Measurements from ENCODE around the gene LCT. TPM values are rescaled to one million over a fixed set of nuclear protein-coding genes. Genes with fewer than 3 reads are reported as not detected.

LCT gene
- total RNA-seq, 2 donors from 2014 or later, result 0.11 to 0.27 TPM

DNA sequence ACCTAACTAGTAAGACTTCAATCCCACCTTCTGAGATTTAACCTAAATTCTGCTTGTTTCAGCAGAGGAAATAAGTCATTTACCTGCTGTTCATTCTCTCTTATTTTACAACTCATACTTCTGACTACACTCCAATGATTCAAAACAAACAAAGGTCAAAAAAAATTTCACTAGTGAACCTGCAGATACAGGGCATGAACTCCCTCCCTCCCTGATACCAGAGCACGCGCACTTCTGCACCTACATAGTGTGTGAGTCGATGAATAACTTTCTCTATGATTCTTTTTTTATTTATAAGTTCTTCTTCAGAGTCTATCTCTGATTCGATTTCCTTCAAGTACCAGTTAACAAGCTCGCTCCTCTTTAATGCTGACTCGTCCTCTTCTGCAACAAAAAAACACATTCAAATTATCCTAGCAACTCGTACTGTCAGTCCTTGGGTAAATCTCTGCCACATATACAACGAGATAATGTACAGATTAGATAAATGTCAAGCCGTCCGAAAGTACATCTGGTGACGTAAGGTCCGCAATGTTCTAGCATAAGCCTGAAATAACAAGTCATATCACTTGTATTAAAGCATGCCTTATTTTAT, 7.4 kb upstream of the LCT start:
- no peaks in the 10 kb centered on the region for H3K9me3 Mint-ChIP-seq
- ATAC-seq (peak in 1 of 2 donors; percentile 51), DNase-seq (ENCODE audit: low spot score in 2 of 2) (no peak)
- peak overlapping the region in 1 of 2 donors; percentile 61 for H3K27ac Mint-ChIP-seq
- H3K36me3 Mint-ChIP-seq, result peaks cover 33 to 49% of the 10 kb centered on the region in 2 donors

DNA sequence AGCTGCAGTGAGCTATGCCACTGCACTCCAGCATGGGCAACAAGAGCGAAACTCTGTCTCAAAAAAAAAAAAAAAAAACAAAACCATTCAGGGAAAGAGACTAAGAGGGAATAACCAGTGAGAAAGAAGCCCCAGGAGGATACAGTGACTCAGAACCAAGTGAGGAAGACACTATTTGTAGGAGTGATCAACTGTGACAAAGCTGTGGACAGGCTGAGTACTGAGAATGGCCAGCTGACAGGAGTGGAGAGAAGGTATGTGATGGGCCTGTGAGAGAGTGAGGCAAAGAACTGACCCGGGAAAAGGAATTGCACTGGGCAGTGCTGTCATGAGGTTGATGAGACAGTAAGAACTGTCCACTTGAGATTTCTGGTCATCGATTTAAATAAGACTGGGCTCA, 6.7 kb upstream of the LCT start:
- Mint-ChIP-seq H3K9me3 (no peaks in the 10 kb centered on the region), H3K27ac (peak overlapping the region in 1 of 2 donors; percentile 61), H3K36me3 (peaks cover 29 to 41% of the 10 kb centered on the region in 2 donors)
- ATAC-seq, result peak in 1 of 2 donors; percentile 37
- DNase-seq (ENCODE audit: low spot score in 2 of 2), result no peak

DNA sequence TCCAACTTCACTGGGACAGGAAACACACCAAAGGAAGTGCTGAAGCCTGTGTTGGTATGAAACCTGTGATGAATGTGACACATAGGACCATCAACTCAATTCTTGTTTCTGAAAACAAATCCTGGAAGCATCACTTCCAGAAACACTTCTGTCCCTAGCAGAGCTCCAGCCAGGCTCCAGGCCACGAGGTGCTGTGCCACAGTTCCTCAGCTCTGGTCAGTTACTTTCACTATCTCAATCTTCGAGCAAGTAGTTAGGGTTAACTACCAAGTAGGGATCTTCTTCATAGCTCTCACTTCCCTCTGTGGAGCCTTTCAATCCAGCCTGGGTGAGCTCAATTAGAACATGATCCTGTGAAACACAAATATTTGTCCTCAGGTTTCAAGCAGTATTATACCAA, 3.6 kb upstream of the LCT start:
- Mint-ChIP-seq H3K9me3 (no peaks in the 10 kb centered on the region), H3K27ac (peak overlapping the region; percentile 56 to 59), H3K36me3 (peaks cover 25 to 33% of the 10 kb centered on the region in 2 donors)
- DNase-seq (ENCODE audit: low spot score in 2 of 2), result no peak
- peak; percentile 39 to 43 for ATAC-seq

DNA sequence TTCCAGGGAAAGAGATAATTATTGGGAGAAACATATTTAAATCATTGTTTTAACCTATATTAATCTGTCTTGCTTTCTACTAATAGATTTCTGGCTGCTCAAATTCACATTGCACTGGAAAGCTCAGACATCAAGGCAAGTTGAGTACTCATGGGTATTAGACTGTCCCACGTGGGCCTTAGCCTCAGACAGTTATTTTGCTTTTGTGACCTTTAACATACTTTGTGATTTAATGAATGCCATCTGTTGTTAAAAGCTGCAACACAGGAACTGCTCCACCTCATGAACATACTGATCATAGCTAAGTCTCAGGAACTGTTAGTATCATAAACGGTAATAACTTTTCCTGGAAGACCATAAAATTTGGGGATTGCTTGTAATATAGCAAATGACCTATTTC, 2.7 kb upstream of the LCT start:
- ATAC-seq, result no peak
- Mint-ChIP-seq H3K27ac (peak overlapping the region in 1 of 2 donors; percentile 59), H3K36me3 (peaks cover 25 to 32% of the 10 kb centered on the region in 2 donors), H3K9me3 (no peaks in the 10 kb centered on the region)
- DNase-seq (ENCODE audit: low spot score in 2 of 2), result no peak

DNA sequence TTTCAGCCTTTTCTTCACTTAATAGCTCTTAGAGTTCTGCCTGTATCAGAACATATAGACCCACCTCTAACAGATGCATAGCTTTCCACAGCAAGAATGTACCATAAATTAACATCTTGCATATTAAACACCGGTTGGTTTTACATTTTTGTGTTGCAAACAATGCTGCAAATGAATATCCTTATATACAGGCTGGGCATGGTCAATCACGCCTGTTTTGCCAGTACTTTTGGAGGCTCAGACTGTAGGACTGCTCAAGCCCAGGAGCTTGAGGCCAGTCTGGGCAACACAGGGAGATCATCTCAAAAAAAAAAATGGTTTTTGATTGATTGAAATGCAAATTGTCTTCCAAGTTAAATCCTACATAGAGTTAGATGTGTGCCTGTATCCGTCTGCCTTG, 1.5 kb upstream of the LCT start:
- Mint-ChIP-seq H3K27ac (no peak overlapping the region), H3K36me3 (peaks cover 13 to 19% of the 10 kb centered on the region in 2 donors), H3K9me3 (no peaks in the 10 kb centered on the region)
- DNase-seq (ENCODE audit: low spot score in 2 of 2) (no peak), ATAC-seq (no peak)

DNA sequence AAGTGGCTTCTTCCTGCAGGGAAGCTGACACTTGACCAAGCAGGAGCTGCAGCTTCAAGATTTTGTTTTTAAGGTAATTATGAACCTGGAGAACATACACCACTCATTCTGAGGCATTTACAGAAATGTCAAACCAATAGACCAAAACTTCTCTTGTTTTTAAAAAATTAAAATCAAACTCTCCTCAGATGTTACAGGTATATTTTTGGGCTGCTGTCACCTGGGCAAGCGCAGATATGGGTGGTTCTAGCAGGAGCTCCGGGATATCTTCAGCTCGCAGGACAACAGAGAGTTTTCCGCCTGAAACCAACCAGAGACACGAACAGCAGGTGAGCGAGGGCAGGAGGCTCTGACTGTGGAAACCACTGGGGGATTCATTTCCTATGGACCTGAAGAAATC, 4.1 kb downstream of the LCT start:
- Mint-ChIP-seq H3K36me3 (no peaks in the 10 kb centered on the region), H3K9me3 (no peaks in the 10 kb centered on the region), H3K27ac (no peak overlapping the region)
- ATAC-seq, result no peak
- no peak for DNase-seq (ENCODE audit: low spot score in 2 of 2)

DNA sequence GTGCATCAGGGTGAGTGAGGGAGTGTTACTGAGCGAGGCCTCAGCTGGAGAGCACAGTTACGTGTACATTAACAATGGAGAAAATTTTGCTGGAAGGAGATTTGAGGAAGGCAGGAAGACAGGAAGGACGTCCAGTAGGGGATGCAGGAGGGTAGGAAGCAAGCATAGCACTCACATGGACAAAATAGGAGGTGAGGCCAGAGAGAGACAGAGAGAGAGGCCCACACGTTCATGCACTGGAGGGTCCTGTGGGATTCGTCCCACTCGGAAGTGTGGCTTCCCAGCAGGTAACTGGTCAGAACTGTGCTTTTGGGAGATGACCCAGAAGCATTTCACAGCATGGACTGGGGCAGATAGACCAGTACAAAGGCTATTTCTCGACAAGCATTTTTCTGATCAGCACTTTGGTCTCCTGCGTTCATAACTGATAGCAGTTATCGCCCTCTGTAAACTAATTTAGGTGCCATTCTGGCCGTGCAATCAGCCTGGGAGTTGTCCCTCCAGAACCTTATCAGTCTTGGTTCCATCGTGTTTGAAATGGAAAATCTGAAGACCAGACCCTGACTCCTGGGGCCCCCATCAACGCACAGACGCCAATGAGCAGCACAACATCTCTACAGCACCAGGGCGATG, 5.7 kb downstream of the LCT start:
- no peaks in the 10 kb centered on the region for H3K9me3 Mint-ChIP-seq
- no peaks in the 10 kb centered on the region for H3K36me3 Mint-ChIP-seq
- peak overlapping the region in 1 of 2 donors; percentile 66 for H3K27ac Mint-ChIP-seq
- ATAC-seq (no peak), DNase-seq (ENCODE audit: low spot score in 2 of 2) (no peak)

DNA sequence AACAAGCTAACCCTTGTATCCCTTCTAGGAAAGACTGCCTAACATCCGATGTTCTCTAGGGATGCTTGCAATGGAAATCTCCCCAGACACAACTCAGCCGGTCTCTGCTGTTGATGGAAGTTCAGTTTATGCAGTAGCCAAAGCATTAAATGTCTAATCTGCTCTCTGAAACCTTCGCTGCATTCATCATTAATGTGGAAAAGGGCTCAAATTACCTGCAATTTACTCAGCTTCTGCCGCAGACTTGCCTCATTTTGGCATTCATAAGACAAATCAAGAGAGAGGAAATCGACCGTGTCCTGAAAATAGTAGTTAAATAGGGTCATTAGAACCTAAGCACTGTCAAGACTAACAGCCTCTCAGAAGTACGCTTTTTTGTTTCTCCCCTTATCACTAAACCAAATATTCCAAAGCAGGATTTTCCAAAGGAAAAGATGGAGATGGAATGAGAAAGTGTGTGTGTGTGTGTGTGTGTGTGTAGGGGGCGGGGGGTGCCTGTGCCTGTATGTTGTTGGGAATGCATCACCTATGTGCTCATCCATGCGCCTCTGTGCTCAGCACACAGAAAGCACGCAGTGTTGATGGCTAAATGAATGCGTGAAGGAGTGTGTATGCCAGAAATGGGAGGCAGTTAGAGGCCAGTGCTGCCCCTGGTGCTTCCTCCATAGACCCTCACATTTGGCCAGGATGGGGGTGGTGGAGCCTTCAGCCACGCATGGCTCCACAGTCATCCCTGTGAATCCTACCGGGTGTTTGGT, 7.4 kb downstream of the LCT start:
- Mint-ChIP-seq H3K9me3 (no peaks in the 10 kb centered on the region), H3K36me3 (no peaks in the 10 kb centered on the region), H3K27ac (no peak overlapping the region)
- DNase-seq (ENCODE audit: low spot score in 2 of 2) (no peak), ATAC-seq (no peak)

DNA sequence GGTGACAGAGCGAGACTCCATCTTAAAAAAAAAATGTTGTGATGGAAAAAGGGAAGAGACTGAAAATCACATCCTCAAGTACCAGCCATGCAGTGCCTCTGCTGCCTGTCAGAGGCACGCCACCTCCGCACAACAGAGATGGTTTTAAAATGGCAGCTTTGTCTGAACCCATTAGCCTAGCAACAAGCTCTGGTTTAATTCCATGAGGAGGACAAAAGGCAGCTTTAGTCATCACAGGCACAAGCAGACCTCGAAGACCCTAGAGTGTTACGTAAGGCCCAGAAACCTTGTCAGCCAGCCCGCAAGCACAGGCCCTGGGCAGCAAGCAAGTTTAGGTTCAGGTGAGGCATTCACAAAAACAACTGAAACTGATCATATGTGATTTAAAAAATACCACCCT, 10.4 kb downstream of the LCT start:
- Mint-ChIP-seq H3K36me3 (peaks cover 19 to 27% of the 10 kb centered on the region in 2 donors), H3K9me3 (peaks cover 6 to 13% of the 10 kb centered on the region in 2 donors), H3K27ac (no peak overlapping the region)
- ATAC-seq (no peak), DNase-seq (ENCODE audit: low spot score in 2 of 2) (no peak)

DNA sequence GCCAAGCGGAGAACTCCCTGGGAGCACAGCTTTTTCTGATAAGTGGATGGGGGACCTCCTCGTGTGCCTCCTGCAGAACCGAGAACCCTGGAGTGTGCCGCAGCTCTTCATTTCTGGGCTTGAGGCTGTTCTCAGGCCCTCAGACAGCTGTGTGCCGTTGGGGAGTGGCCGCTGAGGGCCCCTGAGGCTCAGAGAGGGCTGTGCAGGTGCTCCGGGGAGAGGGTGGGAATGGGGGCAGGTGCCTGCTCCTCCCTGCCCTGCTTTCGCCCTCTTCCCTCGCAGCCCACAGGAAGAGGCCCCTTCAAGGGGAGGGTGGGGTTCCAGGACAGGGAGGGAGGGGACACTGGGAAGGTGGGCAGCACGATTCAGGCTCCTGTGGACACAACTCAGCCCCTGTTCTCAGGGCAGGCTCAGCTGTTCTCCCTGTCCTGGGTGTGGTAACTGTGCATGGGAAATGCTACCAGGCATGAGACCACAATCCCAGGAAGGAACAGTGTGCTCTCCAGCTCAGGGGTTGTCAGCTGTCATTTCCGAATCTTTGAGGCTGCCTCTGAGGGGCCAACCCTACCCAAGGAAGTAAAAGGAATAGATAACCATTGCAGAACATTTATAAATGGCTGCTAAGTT, 11.3 kb downstream of the LCT start:
- H3K36me3 Mint-ChIP-seq, result peaks cover 21 to 33% of the 10 kb centered on the region in 2 donors
- H3K9me3 Mint-ChIP-seq, result peaks cover 6 to 13% of the 10 kb centered on the region in 2 donors
- DNase-seq (ENCODE audit: low spot score in 2 of 2) (no peak), ATAC-seq (no peak)
- no peak overlapping the region for H3K27ac Mint-ChIP-seq

DNA sequence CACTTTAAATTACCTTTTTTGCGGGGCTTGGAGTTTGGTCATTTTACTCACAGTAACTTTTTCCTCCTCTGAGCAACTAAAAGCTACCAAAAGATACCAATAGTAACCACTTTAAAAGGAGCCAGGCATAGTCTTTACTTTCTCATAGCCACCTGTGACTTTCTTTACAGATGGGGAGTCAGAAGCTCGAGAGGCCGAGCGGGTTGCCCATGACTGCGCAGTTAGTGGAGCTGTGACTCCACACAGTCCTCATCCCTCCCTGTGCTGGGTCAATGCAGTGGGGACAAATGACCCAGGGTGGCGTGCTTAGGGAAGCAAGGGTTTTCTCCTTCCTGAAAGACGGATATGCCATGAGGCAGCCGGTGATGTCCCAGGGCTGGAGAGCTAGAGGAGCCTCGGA, 11.9 kb downstream of the LCT start:
- DNase-seq (ENCODE audit: low spot score in 2 of 2) (no peak), ATAC-seq (no peak)
- H3K27ac Mint-ChIP-seq, result peak overlapping the region in 1 of 2 donors; percentile 22
- peaks cover 21 to 33% of the 10 kb centered on the region in 2 donors for H3K36me3 Mint-ChIP-seq
- peaks cover 6 to 13% of the 10 kb centered on the region in 2 donors for H3K9me3 Mint-ChIP-seq

DNA sequence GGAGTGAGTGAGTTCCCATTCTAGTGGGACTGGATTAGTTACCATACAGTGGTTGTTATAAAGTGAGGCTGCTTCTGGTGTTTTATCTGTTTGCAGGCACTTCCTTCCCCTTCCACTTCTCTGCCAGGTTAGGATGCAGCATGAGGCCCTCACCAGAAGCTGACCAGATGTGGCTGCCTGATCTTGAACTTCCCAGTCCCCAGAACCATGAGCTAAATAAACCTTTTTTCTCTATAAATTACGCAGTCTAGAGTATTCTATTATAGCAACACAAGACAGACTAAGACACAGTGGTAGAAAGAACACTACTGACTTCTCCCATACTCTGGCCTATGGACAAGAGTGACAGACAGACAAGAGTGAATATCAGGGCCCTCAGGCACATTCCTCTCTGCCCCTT, 14.1 kb downstream of the LCT start:
- no peak for DNase-seq (ENCODE audit: low spot score in 2 of 2)
- ATAC-seq, result no peak
- peaks cover 6 to 13% of the 10 kb centered on the region in 2 donors for H3K9me3 Mint-ChIP-seq
- no peak overlapping the region for H3K27ac Mint-ChIP-seq
- peaks cover 21 to 33% of the 10 kb centered on the region in 2 donors for H3K36me3 Mint-ChIP-seq

DNA sequence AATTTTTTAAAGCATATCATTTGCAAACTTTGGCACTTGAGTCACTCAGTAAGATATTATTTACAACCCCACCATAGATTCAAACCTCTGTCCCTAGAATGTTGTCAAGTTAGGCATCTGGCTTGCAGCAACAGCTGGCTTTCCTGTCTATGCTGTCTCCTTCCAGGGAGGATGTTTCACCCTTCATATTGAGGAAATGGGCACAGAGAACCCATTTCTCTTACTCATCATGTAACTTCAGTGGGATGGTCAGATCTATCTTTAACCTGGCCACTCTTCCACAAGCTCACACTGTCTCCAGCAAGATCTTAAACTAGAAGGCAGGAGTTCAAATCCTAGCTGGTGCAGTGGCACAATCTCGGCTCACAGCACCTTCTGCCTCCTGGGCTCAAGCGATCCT, 15.8 kb downstream of the LCT start:
- ATAC-seq (no peak), DNase-seq (ENCODE audit: low spot score in 2 of 2) (no peak)
- peak overlapping the region in 1 of 2 donors; percentile 88 for H3K27ac Mint-ChIP-seq
- H3K9me3 Mint-ChIP-seq, result peaks cover 6 to 13% of the 10 kb centered on the region in 2 donors
- H3K36me3 Mint-ChIP-seq, result peaks cover 21 to 33% of the 10 kb centered on the region in 2 donors

DNA sequence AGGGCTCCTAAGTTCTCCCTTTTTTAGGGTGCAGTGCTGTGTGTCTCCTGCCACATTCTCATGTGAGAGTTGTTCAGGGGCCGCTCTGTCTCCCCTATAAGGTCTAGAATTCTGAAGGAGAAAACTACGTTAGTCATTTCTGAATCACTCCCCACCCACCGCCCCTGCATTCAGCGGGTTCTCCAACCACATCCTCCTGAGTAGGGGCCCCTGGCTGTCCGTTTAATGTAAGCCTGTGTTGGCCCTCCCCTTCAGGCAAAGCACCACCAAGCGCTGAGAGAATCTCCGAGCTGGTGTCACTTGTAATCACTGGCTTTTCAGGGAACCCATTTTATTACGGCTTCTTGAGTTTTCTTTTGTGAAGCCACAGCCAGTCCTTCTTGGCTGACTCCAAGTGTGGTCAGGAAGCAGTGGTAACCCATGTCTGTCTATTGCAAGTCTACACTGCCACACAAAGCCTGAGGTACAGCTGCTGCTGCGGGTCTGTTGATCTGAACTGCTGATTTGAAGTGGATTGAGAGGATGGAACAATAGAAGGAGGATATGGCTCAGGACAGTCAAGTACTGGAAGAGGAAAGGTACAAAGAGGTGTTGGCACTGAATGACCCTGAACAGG, 16.9 kb downstream of the LCT start:
- H3K36me3 Mint-ChIP-seq, result peaks cover 21 to 36% of the 10 kb centered on the region in 2 donors
- ATAC-seq (peak; percentile 94), DNase-seq (ENCODE audit: low spot score in 2 of 2) (peak; percentile 82 to 84)
- H3K9me3 Mint-ChIP-seq, result peaks cover 6 to 13% of the 10 kb centered on the region in 2 donors
- H3K27ac Mint-ChIP-seq, result peak overlapping the region; percentile 88 to 97

DNA sequence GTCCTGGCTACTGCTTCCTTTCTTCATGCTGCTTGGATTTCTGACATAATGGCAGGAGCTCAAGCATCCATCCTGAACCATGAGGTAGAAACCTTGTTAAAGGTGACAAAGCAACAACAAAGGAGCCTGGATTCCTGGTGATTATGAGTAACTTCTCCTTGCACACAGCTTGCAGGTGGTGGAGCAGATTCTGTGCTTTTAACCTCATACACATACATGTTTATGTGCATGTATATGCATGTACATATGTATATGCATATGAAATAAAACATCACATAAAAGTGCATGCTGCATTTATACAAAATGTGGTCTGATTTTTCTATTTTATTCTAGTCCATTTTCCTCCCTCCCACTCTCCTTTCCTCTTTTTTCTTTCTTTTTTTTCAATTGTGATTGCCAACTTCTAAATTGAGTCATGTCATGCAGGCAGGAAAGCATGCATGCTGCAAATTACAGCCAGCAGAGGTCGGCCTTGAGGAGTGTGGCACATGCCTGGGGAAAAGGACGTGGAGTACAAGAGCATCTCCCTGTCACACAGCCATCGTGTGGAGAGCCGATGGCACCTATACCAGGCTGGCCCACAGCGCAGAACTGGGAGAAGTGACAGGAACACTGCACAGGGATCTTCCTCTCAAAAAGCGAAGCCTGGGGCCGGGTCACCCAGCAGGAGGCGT, 17.9 kb downstream of the LCT start:
- Mint-ChIP-seq H3K27ac (peak overlapping the region in 1 of 2 donors; percentile 88), H3K36me3 (peaks cover 23 to 42% of the 10 kb centered on the region in 2 donors), H3K9me3 (peaks cover 8 to 15% of the 10 kb centered on the region in 2 donors)
- peak in 1 of 2 donors; percentile 32 for ATAC-seq
- DNase-seq (ENCODE audit: low spot score in 2 of 2), result peak in 1 of 2 donors; percentile 46

DNA sequence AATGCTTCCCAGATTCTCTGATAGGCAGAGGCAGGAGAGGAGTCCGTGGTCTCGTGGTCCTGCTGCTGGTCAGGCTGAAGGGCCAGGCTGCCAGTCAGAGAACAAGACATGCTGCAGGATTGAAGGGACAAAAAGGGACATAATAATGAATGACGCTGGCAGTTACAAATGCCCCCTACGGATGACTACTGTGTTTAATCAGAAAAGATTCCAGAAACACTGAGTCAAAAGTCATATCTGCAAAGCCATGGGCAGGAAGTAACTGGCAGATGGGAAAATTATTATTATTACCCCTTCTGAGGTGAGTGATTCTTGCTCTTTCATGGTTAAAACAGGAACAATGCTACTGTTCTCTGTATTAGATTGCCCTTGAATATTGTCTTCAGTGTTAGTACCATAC, 19.0 kb downstream of the LCT start:
- ATAC-seq, result no peak
- H3K27ac Mint-ChIP-seq, result no peak overlapping the region
- H3K36me3 Mint-ChIP-seq, result peaks cover 27 to 36% of the 10 kb centered on the region in 2 donors
- H3K9me3 Mint-ChIP-seq, result peaks cover 16% of the 10 kb centered on the region in 2 donors
- DNase-seq (ENCODE audit: low spot score in 2 of 2), result no peak
